ENCODE results near the gene ABCD3.
"Not testable (repeated sequence)": the region's sequence is repeated elsewhere in the genome, so short reads cannot be mapped to it uniquely, and the experiment has no call there.

- TF ChIP-seq EP300 (IDR thresholded peaks at IDR 0.05; ENCODE audit: borderline replicate concordance in 1 of 2, low read depth in 1 of 2, low read length in 1 of 2); ZBTB33 (IDR thresholded peaks at IDR 0.05; ENCODE audit: borderline replicate concordance, low read depth); CTCF (IDR thresholded peaks at IDR 0.05); RCOR1 (IDR thresholded peaks at IDR 0.05; ENCODE audit: low read length); ELF1 (IDR thresholded peaks at IDR 0.05); FOXM1 (IDR thresholded peaks at IDR 0.05; ENCODE audit: low read depth); RXRA (IDR thresholded peaks at IDR 0.05; ENCODE audit: borderline replicate concordance, low read depth); TCF12 (IDR thresholded peaks at IDR 0.05); POLR2AphosphoS5 (IDR thresholded peaks at IDR 0.05; ENCODE audit: low read depth, low read length): not testable (repeated sequence)
- TF ChIP-seq, protein P1, sequence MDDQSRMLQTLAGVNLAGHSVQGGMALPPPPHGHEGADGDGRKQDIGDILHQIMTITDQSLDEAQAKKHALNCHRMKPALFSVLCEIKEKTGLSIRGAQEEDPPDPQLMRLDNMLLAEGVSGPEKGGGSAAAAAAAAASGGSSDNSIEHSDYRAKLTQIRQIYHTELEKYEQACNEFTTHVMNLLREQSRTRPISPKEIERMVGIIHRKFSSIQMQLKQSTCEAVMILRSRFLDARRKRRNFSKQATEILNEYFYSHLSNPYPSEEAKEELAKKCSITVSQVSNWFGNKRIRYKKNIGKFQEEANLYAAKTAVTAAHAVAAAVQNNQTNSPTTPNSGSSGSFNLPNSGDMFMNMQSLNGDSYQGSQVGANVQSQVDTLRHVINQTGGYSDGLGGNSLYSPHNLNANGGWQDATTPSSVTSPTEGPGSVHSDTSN (IDR thresholded peaks at IDR 0.05), result not testable (repeated sequence)
- TF ChIP-seq, protein P2, sequence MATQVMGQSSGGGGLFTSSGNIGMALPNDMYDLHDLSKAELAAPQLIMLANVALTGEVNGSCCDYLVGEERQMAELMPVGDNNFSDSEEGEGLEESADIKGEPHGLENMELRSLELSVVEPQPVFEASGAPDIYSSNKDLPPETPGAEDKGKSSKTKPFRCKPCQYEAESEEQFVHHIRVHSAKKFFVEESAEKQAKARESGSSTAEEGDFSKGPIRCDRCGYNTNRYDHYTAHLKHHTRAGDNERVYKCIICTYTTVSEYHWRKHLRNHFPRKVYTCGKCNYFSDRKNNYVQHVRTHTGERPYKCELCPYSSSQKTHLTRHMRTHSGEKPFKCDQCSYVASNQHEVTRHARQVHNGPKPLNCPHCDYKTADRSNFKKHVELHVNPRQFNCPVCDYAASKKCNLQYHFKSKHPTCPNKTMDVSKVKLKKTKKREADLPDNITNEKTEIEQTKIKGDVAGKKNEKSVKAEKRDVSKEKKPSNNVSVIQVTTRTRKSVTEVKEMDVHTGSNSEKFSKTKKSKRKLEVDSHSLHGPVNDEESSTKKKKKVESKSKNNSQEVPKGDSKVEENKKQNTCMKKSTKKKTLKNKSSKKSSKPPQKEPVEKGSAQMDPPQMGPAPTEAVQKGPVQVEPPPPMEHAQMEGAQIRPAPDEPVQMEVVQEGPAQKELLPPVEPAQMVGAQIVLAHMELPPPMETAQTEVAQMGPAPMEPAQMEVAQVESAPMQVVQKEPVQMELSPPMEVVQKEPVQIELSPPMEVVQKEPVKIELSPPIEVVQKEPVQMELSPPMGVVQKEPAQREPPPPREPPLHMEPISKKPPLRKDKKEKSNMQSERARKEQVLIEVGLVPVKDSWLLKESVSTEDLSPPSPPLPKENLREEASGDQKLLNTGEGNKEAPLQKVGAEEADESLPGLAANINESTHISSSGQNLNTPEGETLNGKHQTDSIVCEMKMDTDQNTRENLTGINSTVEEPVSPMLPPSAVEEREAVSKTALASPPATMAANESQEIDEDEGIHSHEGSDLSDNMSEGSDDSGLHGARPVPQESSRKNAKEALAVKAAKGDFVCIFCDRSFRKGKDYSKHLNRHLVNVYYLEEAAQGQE (IDR thresholded peaks at IDR 0.05; ENCODE audit: low read depth, low read length), result not testable (repeated sequence)
Observed at GRCh38 chr1:94566436-94566835, 148.2 kb downstream of the ABCD3 start.
